CD14-positive monocyte (primary cell): ENCODE results near the gene PCSK7. TPM values are rescaled to one million over a fixed set of nuclear protein-coding genes. Genes with fewer than 3 reads are reported as not detected.

ENCODE experiments used
- DNase-seq, 3 donors: peaks; one replicate each; pipeline ENCODE4 v3.0.0-alpha.2; 2011 to 2022
- H2AFZ ChIP-seq: 2 replicates; pipeline ENCODE4 v1.6.0; 2012; ENCODE audit warnings: mild to moderate bottlenecking, low read depth, low read length, inconsistent platforms; ENCODE audit not compliant: insufficient read depth, poor library complexity, severe bottlenecking
- H3K27ac ChIP-seq, 2 donors: 1 replicate in 1 of 2; 2 replicates in 1 of 2; pipeline ENCODE4 v1.5.1; 2012 to 2013; ENCODE audit warnings: low read length in 2 of 2, control low read depth in 1 of 2, inconsistent platforms in 1 of 2, low read depth in 1 of 2, mild to moderate bottlenecking in 1 of 2
- H3K27me3 ChIP-seq, 2 donors: one replicate each; pipeline versions ENCODE4 v1.6.0 to v1.6.1; 2011 to 2013; ENCODE audit warnings: low read length in 2 of 2; ENCODE audit not compliant: control insufficient read depth in 2 of 2, insufficient read depth in 2 of 2
- H3K36me3 ChIP-seq, 2 donors: replicated peaks in 1 of 2; 1 replicate in 1 of 2; 2 replicates in 1 of 2; pipeline versions ENCODE4 v1.5.1 to v1.6.1; 2012 to 2013; ENCODE audit warnings: low read length in 2 of 2, control low read depth in 1 of 2, inconsistent platforms in 1 of 2, mild to moderate bottlenecking in 1 of 2; ENCODE audit not compliant: insufficient read depth in 2 of 2, control insufficient read depth in 1 of 2
- H3K4me1 ChIP-seq, 2 donors: 1 replicate in 1 of 2; 2 replicates in 1 of 2; pipeline versions ENCODE4 v1.5.1 to v1.6.1; 2012 to 2013; ENCODE audit warnings: low read length in 2 of 2, control low read depth in 1 of 2, inconsistent platforms in 1 of 2, mild to moderate bottlenecking in 1 of 2, moderate library complexity in 1 of 2; ENCODE audit not compliant: insufficient read depth in 2 of 2, control insufficient read depth in 1 of 2
- H3K4me2 ChIP-seq: replicated peaks from 2 replicates; pipeline ENCODE3; 2012; ENCODE audit warnings: low read length, moderate library complexity, mild to moderate bottlenecking; ENCODE audit not compliant: poor library complexity, severe bottlenecking; ENCODE audit errors: extremely low read depth
- H3K4me3 ChIP-seq, 3 experiments: fragments of 200-600 bp in 1 of 3; sonication (generic) in 1 of 3; replicated peaks in 1 of 3; 1 replicate in 2 of 3; 2 replicates in 1 of 3; pipeline ENCODE4 v1.5.1; 2011 to 2013; ENCODE audit warnings: low read length in 3 of 3, mild to moderate bottlenecking in 3 of 3, control low read depth in 2 of 3, low read depth in 2 of 3, inconsistent platforms in 1 of 3, moderate library complexity in 1 of 3
- H3K79me2 ChIP-seq: 2 replicates; pipeline ENCODE4 v1.6.0; 2012; ENCODE audit warnings: mild to moderate bottlenecking, control low read depth, inconsistent platforms, low read length, moderate library complexity; ENCODE audit not compliant: insufficient read depth
- H3K9ac ChIP-seq: 2 replicates; pipeline ENCODE4 v1.6.0; 2017; ENCODE audit warnings: low read length, mild to moderate bottlenecking; ENCODE audit not compliant: insufficient read depth, poor library complexity, severe bottlenecking
- H3K9me3 ChIP-seq, 2 donors: replicated peaks in 1 of 2; 1 replicate in 1 of 2; 2 replicates in 1 of 2; pipeline versions ENCODE4 v1.5.1 to v1.6.1; 2012 to 2013; ENCODE audit warnings: low read length in 2 of 2, control low read depth in 1 of 2; ENCODE audit not compliant: control insufficient read depth in 1 of 2, insufficient read depth in 1 of 2
- H4K20me1 ChIP-seq: 2 replicates; pipeline ENCODE4 v1.6.0; 2012; ENCODE audit warnings: mild to moderate bottlenecking, low read length, control low read depth, moderate library complexity; ENCODE audit not compliant: insufficient read depth
- H3K27ac Mint-ChIP-seq, 7 donors: one replicate each; pipeline ENCODE4 v1.8.0; 2020; ENCODE audit warnings: mild to moderate bottlenecking in 7 of 7, mixed read lengths in 7 of 7, moderate library complexity in 6 of 7, inconsistent platforms in 2 of 7
- H3K27me3 Mint-ChIP-seq, 3 donors: one replicate each; pipeline ENCODE4 v1.8.0; 2021 to 2022; ENCODE audit warnings: low read depth in 3 of 3, mild to moderate bottlenecking in 3 of 3, mixed read lengths in 3 of 3, moderate library complexity in 3 of 3, inconsistent platforms in 1 of 3
- H3K36me3 Mint-ChIP-seq, 2 donors: one replicate each; pipeline ENCODE4 v1.8.0; 2020; ENCODE audit warnings: mixed read lengths in 2 of 2, inconsistent platforms in 1 of 2, mild to moderate bottlenecking in 1 of 2
- H3K4me1 Mint-ChIP-seq: one replicate; pipeline ENCODE4 v1.8.0; 2020; ENCODE audit warnings: mild to moderate bottlenecking, mixed read lengths
- H3K4me3 Mint-ChIP-seq, 2 donors: one replicate each; pipeline ENCODE4 v1.8.0; 2020; ENCODE audit warnings: mild to moderate bottlenecking in 2 of 2, mixed read lengths in 2 of 2, moderate library complexity in 1 of 2
- H3K9me3 Mint-ChIP-seq, 7 donors: one replicate each; pipeline ENCODE4 v1.8.0; 2020 to 2022; ENCODE audit warnings: mixed read lengths in 7 of 7, mild to moderate bottlenecking in 6 of 7, moderate library complexity in 6 of 7, inconsistent platforms in 2 of 7
- WGBS: methylation state at CpG from one replicate; pipeline ENCODE4 v1.1.5; 2013; ENCODE audit warnings: missing lambda C conversion rate; ENCODE audit not compliant: insufficient coverage; 5-methylcytosine and 5-hydroxymethylcytosine counted together
- intact Hi-C, 2 donors: fragments of 100-400 bp; cut with micrococcal nuclease; formaldehyde crosslinking; loops; one replicate each; pipeline versions ENCODE4 v1.15.0 to v1.15.1; 2023
- polyA plus RNA-seq, 3 donors: library from polyadenylated mRNA; depleted of rRNA in 1 of 3; unstranded in 2 of 3; stranded (reverse) in 1 of 3; fragments of 300-500 nt in 2 of 3; fragments of >200 nt in 1 of 3; fragmentation: Illumina TruSeq in 2 of 3; gene quantifications; 1 replicate in 2 of 3; 2 replicates in 1 of 3; pipeline ENCODE4 v1.2.3, GENCODE V29; 2012 to 2021
- TF ChIP-seq, protein P1 (sequence below): fragments of 200-600 bp; IDR thresholded peaks from one replicate; pipeline ENCODE4 v1.8.0; 2022; ENCODE audit warnings: antibody characterized with exemption, mild to moderate bottlenecking

PCSK7 gene
- polyA plus RNA-seq, 3 donors = 6.1 to 93.8 (median 9.5) TPM

DNA sequence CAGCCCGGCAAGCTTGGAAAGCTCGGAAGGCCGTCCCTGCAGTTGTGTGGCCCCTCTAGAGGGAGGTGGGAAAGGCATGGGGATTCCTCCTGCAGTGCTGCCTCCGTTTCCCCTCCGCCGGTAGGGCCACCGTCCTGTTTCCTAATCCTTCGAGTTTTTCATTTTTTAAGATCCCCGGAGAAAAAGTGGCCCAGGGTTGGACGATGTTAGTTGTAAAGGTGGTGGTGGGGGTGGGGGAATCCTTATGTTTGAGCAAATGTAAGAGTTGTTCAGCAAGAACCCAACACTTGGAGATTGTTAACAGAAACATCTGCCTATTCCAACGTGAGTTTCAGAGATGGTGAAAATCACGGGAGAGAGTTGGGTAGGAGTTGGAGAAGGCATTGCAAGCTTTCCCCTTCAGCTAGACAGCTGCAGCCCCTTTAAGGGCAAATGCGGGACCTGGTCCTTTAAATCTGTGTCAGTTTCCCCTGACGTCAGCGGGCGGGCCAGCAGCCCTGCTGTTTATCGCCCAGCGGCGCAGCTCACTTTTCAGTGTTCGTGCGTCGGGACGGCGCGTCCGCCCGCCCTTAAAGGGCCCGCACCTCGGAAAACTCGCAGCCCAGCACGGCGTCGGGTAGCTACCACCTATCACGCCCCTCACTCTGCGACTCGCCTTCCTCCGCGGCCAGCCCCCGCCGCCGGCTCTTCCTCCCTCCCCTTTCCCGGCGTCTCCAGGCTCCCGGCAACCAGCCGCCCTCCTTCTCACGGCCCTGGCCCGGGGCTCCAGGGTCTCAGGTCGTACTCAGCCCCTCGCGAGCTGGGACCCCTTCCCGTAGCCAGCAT is 53.5 kb downstream of the PCSK7 start, which contains the start of gene SIDT2:
Gene SIDT2 (plus strand): TSS at position 534 of the 825 bp plus-strand sequence. CDS start 521 bp downstream, outside the sequence.
- peak within 1 kb of the TSS; percentile 69 to 89 for H3K27ac ChIP-seq
- Mint-ChIP-seq H3K9me3 (no peaks in the 10 kb centered on the region), H3K36me3 (peaks cover 19 to 30% of the 10 kb centered on the region in 2 donors), H3K27ac (peak within 1 kb of the TSS; percentile 87 to 97 (median 92)), H3K27me3 (peaks cover 0 to 4% (median 0%) of the 10 kb centered on the region in 3 donors), H3K4me1 (peaks cover 28% of the 10 kb centered on the region), H3K4me3 (peak within 1 kb of the TSS; percentile 96 to 98)
- peak within 1 kb of the TSS; percentile 89 for H3K4me2 ChIP-seq
- peaks cover 13 to 21% of the 10 kb centered on the region in 2 donors for H3K36me3 ChIP-seq
- H3K9me3 ChIP-seq = no peaks in the 10 kb centered on the region
- H3K79me2 ChIP-seq = peaks cover 19% of the 10 kb centered on the region
- peak within 1 kb of the TSS; percentile 88 for H2AFZ ChIP-seq
- intact Hi-C loops = no loop called here
- peak within 1 kb of the TSS; percentile 71 to 98 (median 82) for H3K4me3 ChIP-seq
- WGBS = 2% methylated on average over 42 of the region's 51 CpGs
- H3K9ac ChIP-seq = peak within 1 kb of the TSS; percentile 81
- peak; percentile 69 to 82 (median 75) for DNase-seq
- no peaks in the 10 kb centered on the region for H4K20me1 ChIP-seq
- TF ChIP-seq, protein P1, sequence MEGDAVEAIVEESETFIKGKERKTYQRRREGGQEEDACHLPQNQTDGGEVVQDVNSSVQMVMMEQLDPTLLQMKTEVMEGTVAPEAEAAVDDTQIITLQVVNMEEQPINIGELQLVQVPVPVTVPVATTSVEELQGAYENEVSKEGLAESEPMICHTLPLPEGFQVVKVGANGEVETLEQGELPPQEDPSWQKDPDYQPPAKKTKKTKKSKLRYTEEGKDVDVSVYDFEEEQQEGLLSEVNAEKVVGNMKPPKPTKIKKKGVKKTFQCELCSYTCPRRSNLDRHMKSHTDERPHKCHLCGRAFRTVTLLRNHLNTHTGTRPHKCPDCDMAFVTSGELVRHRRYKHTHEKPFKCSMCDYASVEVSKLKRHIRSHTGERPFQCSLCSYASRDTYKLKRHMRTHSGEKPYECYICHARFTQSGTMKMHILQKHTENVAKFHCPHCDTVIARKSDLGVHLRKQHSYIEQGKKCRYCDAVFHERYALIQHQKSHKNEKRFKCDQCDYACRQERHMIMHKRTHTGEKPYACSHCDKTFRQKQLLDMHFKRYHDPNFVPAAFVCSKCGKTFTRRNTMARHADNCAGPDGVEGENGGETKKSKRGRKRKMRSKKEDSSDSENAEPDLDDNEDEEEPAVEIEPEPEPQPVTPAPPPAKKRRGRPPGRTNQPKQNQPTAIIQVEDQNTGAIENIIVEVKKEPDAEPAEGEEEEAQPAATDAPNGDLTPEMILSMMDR = no peak
- peaks cover 29 to 38% of the 10 kb centered on the region in 2 donors for H3K4me1 ChIP-seq
- H3K27me3 ChIP-seq = no peaks in the 10 kb centered on the region

DNA sequence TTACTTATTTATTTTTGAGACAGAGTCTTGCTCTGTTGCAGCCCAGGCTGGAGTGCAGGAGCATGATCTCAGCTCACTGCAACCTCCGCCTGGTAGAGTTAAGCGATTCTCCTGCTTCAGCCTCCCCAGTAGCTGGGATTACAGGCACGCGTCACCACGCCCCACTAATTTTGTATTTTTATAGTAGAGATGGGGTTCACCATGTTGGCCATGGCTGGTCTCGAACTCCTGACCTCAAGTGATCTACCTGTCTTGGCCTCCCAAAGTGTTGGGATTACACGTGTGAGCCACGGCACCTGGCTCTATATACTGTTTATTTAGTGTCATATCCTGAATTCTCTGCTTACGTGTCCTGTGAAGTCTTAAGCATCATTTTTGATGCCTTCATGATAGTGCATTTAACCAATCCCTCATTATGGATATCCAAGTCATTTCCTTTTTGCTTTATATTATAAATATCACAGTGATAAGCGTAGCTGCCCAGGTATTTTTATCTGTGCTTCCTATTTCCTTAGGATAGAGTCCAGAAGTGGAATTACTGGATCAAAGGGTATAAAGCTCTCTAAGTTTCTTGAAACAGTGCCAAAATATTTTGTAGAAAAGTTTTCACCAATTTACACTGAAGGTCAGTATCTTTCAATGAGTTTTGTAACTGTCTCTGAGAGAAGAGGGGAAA is 54.2 kb downstream of the PCSK7 start:
- Histone ChIP-seq H3K36me3 (peaks cover 11 to 14% of the 10 kb centered on the region in 2 donors), H3K4me1 (peaks cover 29 to 38% of the 10 kb centered on the region in 2 donors), H3K27me3 (no peaks in the 10 kb centered on the region), H3K79me2 (peaks cover 19% of the 10 kb centered on the region), H3K27ac (peak overlapping the region in 1 of 2 donors; percentile 89), H2AFZ (peak overlapping the region; percentile 88), H3K4me3 (peak overlapping the region in 2 of 3 experiments; percentile 82 to 98), H3K9me3 (no peaks in the 10 kb centered on the region), H3K9ac (no peak overlapping the region), H4K20me1 (no peaks in the 10 kb centered on the region), H3K4me2 (peak overlapping the region; percentile 89)
- TF ChIP-seq, protein P1 = no peak
- DNase-seq = no peak
- H3K9me3 Mint-ChIP-seq = no peaks in the 10 kb centered on the region
- peaks cover 15 to 22% of the 10 kb centered on the region in 2 donors for H3K36me3 Mint-ChIP-seq
- peak overlapping the region; percentile 83 to 97 (median 92) for H3K27ac Mint-ChIP-seq
- WGBS = 90% methylated on average over 2 of the region's 10 CpGs
- H3K4me3 Mint-ChIP-seq = peak overlapping the region; percentile 96 to 98
- H3K4me1 Mint-ChIP-seq = peaks cover 29% of the 10 kb centered on the region
- peaks cover 0 to 3% (median 0%) of the 10 kb centered on the region in 3 donors for H3K27me3 Mint-ChIP-seq
- intact Hi-C loops = no loop called here
